Endothelial cell of umbilical vein (primary cell): ENCODE measurements around the gene CYP11A1. TPM values are rescaled to one million over a fixed set of nuclear protein-coding genes. Genes with fewer than 3 reads are reported as not detected.

ENCODE experiments used
- BruUV-seq: library from RNA; stranded (reverse); fragments of 400-500 nt; replicated peaks from 2 replicates; lab custom pipeline; 2021; lab: Mats Ljungman, UMichigan
- CTCF ChIA-PET: fragments of 300-600, 350-600 bp; sonication (Branson Sonifier 250); formaldehyde crosslinking; loops from one replicate; lab custom pipeline; 2021; ENCODE audit warnings: antibody characterized with exemption, inconsistent platforms; lab: Charles Lee
- POLR2A ChIA-PET: fragments of 300-600, 350-600 bp; sonication (Branson Sonifier 250); formaldehyde crosslinking; loops from one replicate; lab custom pipeline; 2021; ENCODE audit warnings: antibody characterized with exemption, inconsistent platforms; lab: Charles Lee
- DNase-seq: peaks from one replicate; pipeline ENCODE4 v3.0.0-alpha.2; 2011; ENCODE audit warnings: low read depth, low spot score
- FAIRE-seq: peaks from 2 replicates; lab custom pipeline; 2011; peaks lifted over from hg19 to GRCh38; lab: Jason Lieb, UNC
- H2AFZ ChIP-seq: 2 replicates; pipeline ENCODE4 v1.6.0; 2012; ENCODE audit warnings: low read depth, low read length, control low read depth, inconsistent platforms
- H3K27ac ChIP-seq: 2 replicates; pipeline ENCODE4 v1.5.1; 2011; ENCODE audit warnings: low read depth, mild to moderate bottlenecking, control low read depth, low read length, moderate library complexity; ENCODE audit not compliant: insufficient read depth
- H3K27me3 ChIP-seq, 2 experiments: 2 replicates each; pipeline versions ENCODE4 v1.6.0 to v1.6.1; 2011; ENCODE audit warnings: low read length in 2 of 2, mixed read lengths in 1 of 2; ENCODE audit not compliant: control insufficient read depth in 2 of 2, insufficient read depth in 2 of 2
- H3K36me3 ChIP-seq, 2 experiments: 2 replicates in 1 of 2; 3 replicates in 1 of 2; pipeline ENCODE4 v1.5.1; 2011; ENCODE audit warnings: low read length in 2 of 2, mild to moderate bottlenecking in 1 of 2, moderate library complexity in 1 of 2; ENCODE audit not compliant: control insufficient read depth in 2 of 2, insufficient read depth in 2 of 2; ENCODE audit errors: extremely low read depth in 1 of 2
- H3K4me1 ChIP-seq: 3 replicates; pipeline ENCODE4 v1.5.1; 2011; ENCODE audit warnings: mild to moderate bottlenecking, low read length; ENCODE audit not compliant: control insufficient read depth, insufficient read depth; ENCODE audit errors: extremely low read depth
- H3K4me2 ChIP-seq: 2 replicates; pipeline ENCODE4 v1.6.1; 2011; ENCODE audit warnings: low read length, control low read depth, mixed read lengths; ENCODE audit not compliant: insufficient read depth
- H3K4me3 ChIP-seq, 3 experiments: fragments of 200-600 bp in 1 of 3; sonication (generic), shearing (Covaris generic) in 1 of 3; replicated peaks in 1 of 3; 2 replicates each; pipeline ENCODE4 v1.5.1; 2011 to 2016; ENCODE audit warnings: control low read depth in 3 of 3, low read length in 3 of 3, mild to moderate bottlenecking in 2 of 3, inconsistent platforms in 1 of 3, low read depth in 1 of 3, moderate library complexity in 1 of 3; ENCODE audit not compliant: insufficient read depth in 1 of 3
- H3K79me2 ChIP-seq: 2 replicates; pipeline ENCODE4 v1.6.0; 2012; ENCODE audit warnings: low read length, inconsistent platforms; ENCODE audit not compliant: control insufficient read depth, insufficient read depth
- H3K9ac ChIP-seq: replicated peaks from 2 replicates; pipeline ENCODE3; 2011; ENCODE audit warnings: low read length, control low read depth; ENCODE audit not compliant: insufficient read depth; ENCODE audit errors: extremely low read depth
- H3K9me1 ChIP-seq: replicated peaks from 3 replicates; pipeline ENCODE4 v1.6.0; 2011; ENCODE audit warnings: mild to moderate bottlenecking, low read length; ENCODE audit not compliant: control insufficient read depth, insufficient read depth; ENCODE audit errors: extremely low read depth
- H3K9me3 ChIP-seq: replicated peaks from 2 replicates; pipeline ENCODE4 v1.5.1; 2012; ENCODE audit warnings: low read length, inconsistent platforms; ENCODE audit not compliant: control insufficient read depth, insufficient read depth
- H4K20me1 ChIP-seq: replicated peaks from 2 replicates; pipeline ENCODE3; 2011; ENCODE audit warnings: mild to moderate bottlenecking, low read length; ENCODE audit not compliant: control insufficient read depth, insufficient read depth; ENCODE audit errors: extremely low read depth
- CTCF ChIP-seq, 2 donors: IDR thresholded peaks; 1 replicate in 1 of 2; 2 replicates in 1 of 2; pipeline ENCODE4 v1.5.1; 2011; ENCODE audit warnings: low read length in 2 of 2, mild to moderate bottlenecking in 2 of 2, moderate library complexity in 2 of 2, control low read depth in 1 of 2, inconsistent platforms in 1 of 2, low read depth in 1 of 2; ENCODE audit not compliant: insufficient read depth in 1 of 2; ENCODE audit errors: extremely low read depth in 1 of 2
- EZH2 ChIP-seq: IDR thresholded peaks from 2 replicates; pipeline ENCODE4 v1.6.1; 2012; ENCODE audit warnings: borderline replicate concordance, low read depth, mild to moderate bottlenecking, moderate library complexity, low read length, inconsistent platforms; ENCODE audit not compliant: severe bottlenecking
- FOS ChIP-seq: IDR thresholded peaks from 2 replicates; pipeline ENCODE4 v1.6.1; 2011; ENCODE audit warnings: mild to moderate bottlenecking, low read length, moderate library complexity, borderline replicate concordance; ENCODE audit not compliant: insufficient read depth
- GATA2 ChIP-seq: IDR thresholded peaks from 2 replicates; pipeline ENCODE4 v1.7.0; 2011; ENCODE audit warnings: low read depth, mild to moderate bottlenecking, moderate library complexity, mixed read lengths, low read length; ENCODE audit not compliant: insufficient read length, insufficient read depth
- JUN ChIP-seq: IDR thresholded peaks from 2 replicates; pipeline ENCODE4 v1.6.1; 2011; ENCODE audit warnings: borderline replicate concordance, low read depth; ENCODE audit not compliant: insufficient read length, insufficient read depth
- MAX ChIP-seq: IDR thresholded peaks from 2 replicates; pipeline ENCODE4 v1.6.1; 2011; ENCODE audit not compliant: insufficient read depth, insufficient read length
- MYC ChIP-seq: IDR thresholded peaks from one replicate; pipeline ENCODE4 v1.6.1; 2011; ENCODE audit warnings: mild to moderate bottlenecking, low read depth, low read length
- POLR2A ChIP-seq: IDR thresholded peaks from 2 replicates; pipeline ENCODE4 v1.6.1; 2012; ENCODE audit warnings: low read depth, mild to moderate bottlenecking, control low read depth, low read length
- POLR2AphosphoS5 ChIP-seq: IDR thresholded peaks from 2 replicates; pipeline ENCODE4 v1.6.1; 2012; ENCODE audit warnings: low read depth, mild to moderate bottlenecking, control low read depth, low read length, moderate library complexity; ENCODE audit not compliant: insufficient read depth
- dilution Hi-C: fragments of 300-500 bp; cut with MboI; formaldehyde crosslinking; loops from one replicate; pipeline ENCODE4 v1.15.0; 2019; ENCODE audit warnings: low sequenced_read_pairs; ENCODE audit not compliant: extremely low pct_ligation_motif_present
- intact Hi-C: fragments of 100-400 bp; cut with micrococcal nuclease; formaldehyde crosslinking; loops from one replicate; pipeline ENCODE4 v1.10.0; 2022
- polyA plus RNA-seq, 4 experiments: library from polyadenylated mRNA; depleted of rRNA in 3 of 4; stranded (reverse) in 3 of 4; unstranded in 1 of 4; fragments of >200 nt; gene quantifications; 2 replicates each; pipeline versions ENCODE4 v1.2.1 to v1.2.3, GENCODE V29; 2011 to 2012; ENCODE audit warnings: missing spikeins in 1 of 4
- total RNA-seq: library from RNA; stranded (reverse); gene quantifications from 2 replicates; pipeline ENCODE4 v1.2.3, GENCODE V29; 2021

CYP11A1 gene
- total and polyA plus RNA-seq, 2 donors (not counting 3 experiments of a cell fraction or from before 2014, with no cell fraction given), result 0.08 TPM; not detected in 1

GRCh38 chr15:74409225-74409624, 41.8 kb upstream of the CYP11A1 start:
- H3K27ac ChIP-seq, result no peak overlapping the region
- H3K4me1 ChIP-seq, result no peaks in the 10 kb centered on the region
- POLR2A ChIA-PET, result no interaction called here

More at GRCh38 chr15:74409225-74409624, 41.8 kb upstream of the CYP11A1 start:
- no peak for TF ChIP-seq GATA2
- no peak for TF ChIP-seq EZH2
- TF ChIP-seq POLR2AphosphoS5, result no peak
- no peak for TF ChIP-seq MAX
- TF ChIP-seq MYC, result no peak
- TF ChIP-seq POLR2A, result no peak
- no peak for TF ChIP-seq FOS
- no peak for TF ChIP-seq CTCF (IDR thresholded peaks at IDR 0.05; ENCODE audit: extremely low read depth in 1 of 2, insufficient read depth in 1 of 2, low read depth in 1 of 2, low read length in 2 of 2)
- no peak for TF ChIP-seq JUN
- DNase-seq, result no peak
- CTCF ChIA-PET, result interaction anchor here (0.6 to 1.6 kb wide), 5 partner anchors 10 to 31 kb away, joined by 3 read pairs; no protein-coding TSS in a partner anchor
- no peaks in the 10 kb centered on the region for H3K9me1 ChIP-seq
- intact Hi-C loops, result no loop called here
- no peak overlapping the region for H3K4me3 ChIP-seq
- H4K20me1 ChIP-seq, result no peaks in the 10 kb centered on the region
- no peak overlapping the region for H2AFZ ChIP-seq
- peaks cover 0 to 11% of the 10 kb centered on the region in 2 experiments for H3K27me3 ChIP-seq
- dilution Hi-C loops, result no loop called here
- no peak overlapping the region for H3K4me2 ChIP-seq
- no TSS peak for BruUV-seq
- H3K9ac ChIP-seq, result no peak overlapping the region
- no peak for FAIRE-seq
- no peaks in the 10 kb centered on the region for H3K36me3 ChIP-seq
- H3K9me3 ChIP-seq, result no peaks in the 10 kb centered on the region
- no peaks in the 10 kb centered on the region for H3K79me2 ChIP-seq
